SK-N-SH (cell line): ENCODE results near the gene CANT1. TPM values are rescaled to one million over a fixed set of nuclear protein-coding genes. Genes with fewer than 3 reads are reported as not detected.

Experiments used
- CTCF ChIA-PET: fragments of 300-600, 350-600 bp; formaldehyde crosslinking; extraction: SDS; loops from one replicate; lab custom pipeline; 2021; lab: Yijun Ruan, JAX
- POLR2A ChIA-PET: fragments of 350-600 bp; sonication (Branson Sonifier 250); formaldehyde crosslinking; extraction: SDS; loops from one replicate; lab custom pipeline; 2020; ENCODE audit warnings: antibody characterized with exemption, inconsistent platforms; lab: Yijun Ruan, JAX
- DNase-seq: peaks from one replicate; pipeline ENCODE4 v3.0.0; 2012
- H2AFZ ChIP-seq: fragments of 200-600 bp; sonication (generic); 2 replicates; pipeline ENCODE4 v1.8.1; 2016; ENCODE audit warnings: antibody characterized with exemption, mild to moderate bottlenecking, low read depth
- H3F3A ChIP-seq: fragments of 200-600 bp; sonication (generic); replicated peaks from 2 replicates; pipeline ENCODE3; 2016; ENCODE audit warnings: antibody characterized with exemption, mild to moderate bottlenecking; ENCODE audit not compliant: insufficient read depth
- H3K27ac ChIP-seq, 2 experiments: fragments of 200-500 bp in 1 of 2; fragments of 200-600 bp in 1 of 2; sonication (Bioruptor generic) in 1 of 2; sonication (generic), shearing (Covaris generic) in 1 of 2; 2 replicates each; pipeline versions ENCODE4 v1.5.1 to v1.6.1; 2014 to 2016; ENCODE audit warnings: low read depth in 2 of 2, inconsistent platforms in 1 of 2, low read length in 1 of 2, mild to moderate bottlenecking in 1 of 2, mixed read lengths in 1 of 2
- H3K27me3 ChIP-seq: fragments of 200-600 bp; sonication (generic), shearing (Covaris generic); 2 replicates; pipeline ENCODE4 v1.6.1; 2016; ENCODE audit warnings: mixed run types; ENCODE audit not compliant: insufficient read depth
- H3K36me3 ChIP-seq, 2 experiments: fragments of 200-500 bp in 1 of 2; fragments of 200-600 bp in 1 of 2; sonication (Bioruptor generic) in 1 of 2; sonication (generic) in 1 of 2; replicated peaks in 1 of 2; 2 replicates each; pipeline versions ENCODE3 to v1.5.1; 2014 to 2016; ENCODE audit warnings: low read length in 1 of 2, mild to moderate bottlenecking in 1 of 2; ENCODE audit not compliant: insufficient read depth in 2 of 2, control insufficient read depth in 1 of 2
- H3K4me1 ChIP-seq, 2 experiments: fragments of 200-500 bp in 1 of 2; fragments of 200-600 bp in 1 of 2; sonication (Bioruptor generic) in 1 of 2; sonication (generic), shearing (Covaris generic) in 1 of 2; 2 replicates each; pipeline versions ENCODE4 v1.5.1 to v1.6.1; 2014 to 2016; ENCODE audit warnings: low read depth in 1 of 2, low read length in 1 of 2, mixed run types in 1 of 2; ENCODE audit not compliant: insufficient read depth in 2 of 2, control insufficient read depth in 1 of 2
- H3K4me2 ChIP-seq: fragments of 200-600 bp; sonication (generic), shearing (Covaris generic); 2 replicates; pipeline ENCODE4 v1.6.1; 2017; ENCODE audit warnings: mixed run types
- H3K4me3 ChIP-seq, 2 experiments: fragments of 200-500 bp in 1 of 2; fragments of 200-600 bp in 1 of 2; sonication (Bioruptor generic) in 1 of 2; sonication (generic), shearing (Covaris generic) in 1 of 2; 2 replicates each; pipeline versions ENCODE4 v1.5.1 to v1.8.1; 2014 to 2016; ENCODE audit warnings: low read depth in 2 of 2, inconsistent platforms in 1 of 2, low read length in 1 of 2, mild to moderate bottlenecking in 1 of 2, mixed read lengths in 1 of 2, moderate library complexity in 1 of 2
- H3K79me2 ChIP-seq: fragments of 200-600 bp; sonication (generic); 2 replicates; pipeline ENCODE4 v1.8.1; 2017; ENCODE audit warnings: mild to moderate bottlenecking; ENCODE audit not compliant: insufficient read depth
- H3K9ac ChIP-seq: fragments of 200-600 bp; sonication (generic); 2 replicates; pipeline ENCODE4 v1.6.1; 2017; ENCODE audit warnings: mixed run types
- H3K9me2 ChIP-seq: fragments of 200-600 bp; sonication (generic); 2 replicates; pipeline ENCODE4 v1.6.1; 2017; ENCODE audit warnings: mixed run types
- H3K9me3 ChIP-seq: fragments of 200-600 bp; sonication (generic); 2 replicates; pipeline ENCODE4 v1.6.1; 2017; ENCODE audit warnings: mixed run types, mild to moderate bottlenecking, moderate library complexity
- H4K20me1 ChIP-seq: fragments of 200-600 bp; sonication (generic); 2 replicates; pipeline ENCODE4 v1.6.1; 2017; ENCODE audit warnings: mild to moderate bottlenecking, mixed run types; ENCODE audit not compliant: insufficient read depth
- CHD2 ChIP-seq: fragments of 150-350 bp; IDR thresholded peaks from 2 replicates; pipeline ENCODE4 v1.6.1; 2018; ENCODE audit warnings: low read length; ENCODE audit not compliant: partially characterized antibody
- ELF1 ChIP-seq: IDR thresholded peaks from 2 replicates; pipeline ENCODE4 v1.4.0; 2012
- EP300 ChIP-seq, 2 experiments: IDR thresholded peaks; 2 replicates each; pipeline versions ENCODE4 v1.4.0 to v1.6.1; 2012; ENCODE audit warnings: borderline replicate concordance in 1 of 2, low read depth in 1 of 2, low read length in 1 of 2
- EZH2phosphoT487 ChIP-seq: fragments of 200-600 bp; sonication (generic); IDR thresholded peaks from 2 replicates; pipeline ENCODE4 v1.6.1; 2017; ENCODE audit warnings: low read depth, mixed run types, mild to moderate bottlenecking, antibody characterized with exemption, moderate library complexity, borderline replicate concordance
- FOXJ3 ChIP-seq: sonication (generic); formaldehyde crosslinking; IDR thresholded peaks from 2 replicates; pipeline ENCODE4 v1.5.1; 2020; ENCODE audit warnings: mild to moderate bottlenecking, missing genetic modification reagents
- FOXM1 ChIP-seq: IDR thresholded peaks from 2 replicates; pipeline ENCODE4 v1.4.0; 2012; ENCODE audit warnings: low read depth, mild to moderate bottlenecking
- GABPA ChIP-seq: IDR thresholded peaks from 2 replicates; pipeline ENCODE4 v1.4.0; 2012; ENCODE audit warnings: low read depth, mild to moderate bottlenecking
- JUND ChIP-seq: IDR thresholded peaks from 2 replicates; pipeline ENCODE4 v1.4.0; 2012
- MAX ChIP-seq: IDR thresholded peaks from 2 replicates; pipeline ENCODE4 v1.4.0; 2012; ENCODE audit warnings: low read depth
- MXI1 ChIP-seq: IDR thresholded peaks from 2 replicates; pipeline ENCODE4 v1.6.1; 2012; ENCODE audit warnings: mild to moderate bottlenecking, low read depth, low read length, improper control_type of control experiment
- NFIC ChIP-seq: IDR thresholded peaks from 2 replicates; pipeline ENCODE4 v1.4.0; 2012; ENCODE audit warnings: borderline replicate concordance
- NRF1 ChIP-seq: IDR thresholded peaks from 2 replicates; pipeline ENCODE4 v1.6.1; 2012; ENCODE audit warnings: low read depth, mild to moderate bottlenecking, low read length
- RAD21 ChIP-seq: IDR thresholded peaks from 2 replicates; pipeline ENCODE4 v1.6.1; 2012; ENCODE audit warnings: mild to moderate bottlenecking, low read length
- RFX5 ChIP-seq: IDR thresholded peaks from 2 replicates; pipeline ENCODE4 v1.6.1; 2012; ENCODE audit warnings: mild to moderate bottlenecking, improper control_type of control experiment, low read length
- SIN3A ChIP-seq: IDR thresholded peaks from 2 replicates; pipeline ENCODE4 v1.6.1; 2012; ENCODE audit warnings: low read depth, mild to moderate bottlenecking, low read length, moderate library complexity, borderline replicate concordance
- SMC3 ChIP-seq: IDR thresholded peaks from 2 replicates; pipeline ENCODE4 v1.6.1; 2012; ENCODE audit warnings: low read depth, low read length, improper control_type of control experiment
- USF1 ChIP-seq: IDR thresholded peaks from 2 replicates; pipeline ENCODE4 v1.4.0; 2012; ENCODE audit warnings: low read depth, borderline replicate concordance
- WGBS: methylation state at CpG from one replicate; pipeline ENCODE4 v1.1.6; 2017; ENCODE audit warnings: low lambda C conversion rate; 5-methylcytosine and 5-hydroxymethylcytosine counted together
- polyA plus RNA-seq, 3 experiments: library from polyadenylated mRNA; depleted of rRNA; stranded (reverse); fragments of >200 nt; gene quantifications; 2 replicates each; pipeline ENCODE4 v1.2.3, GENCODE V29; 2012

Gene CANT1
- polyA plus RNA-seq, 1 of the 3 experiments (the other 2 are of a cell fraction), result 87.4 TPM

GRCh38 chr17:79003661-79004411 is 5.7 kb downstream of the CANT1 start:
- peaks cover 8 to 44% of the 10 kb centered on the region in 2 experiments; a peak in 2 of 4 replicates for H3K4me1 ChIP-seq
- POLR2A ChIA-PET, result no interaction called here
- peaks cover 88% of the 10 kb centered on the region for H3K79me2 ChIP-seq
- H3K9me3 ChIP-seq, result no peaks in the 10 kb centered on the region
- H3K9me2 ChIP-seq, result no peaks in the 10 kb centered on the region
- H3F3A ChIP-seq, result peaks cover 1% of the 10 kb centered on the region
- H4K20me1 ChIP-seq, result peaks cover 65% of the 10 kb centered on the region
- no peak overlapping the region for H3K27ac ChIP-seq
- H3K9ac ChIP-seq, result no peak overlapping the region
- H3K4me3 ChIP-seq, result no peak overlapping the region
- 79% methylated on average over 3 of the region's 3 CpGs for WGBS
- H2AFZ ChIP-seq, result no peak overlapping the region
- H3K27me3 ChIP-seq, result no peaks in the 10 kb centered on the region
- peaks cover 0 to 32% of the 10 kb centered on the region in 2 experiments for H3K36me3 ChIP-seq
- no peak for DNase-seq
- TF ChIP-seq SIN3A (no peak), NRF1 (no peak), GABPA (no peak), NFIC (no peak), ELF1 (no peak), CHD2 (no peak), FOXJ3 (CRISPR knock-in tag) (no peak), SMC3 (no peak), MXI1 (no peak), USF1 (no peak), RAD21 (no peak), FOXM1 (no peak), EZH2phosphoT487 (no peak), MAX (no peak), EP300 (IDR thresholded peaks at IDR 0.05; ENCODE audit: borderline replicate concordance in 1 of 2, low read depth in 1 of 2, low read length in 1 of 2) (no peak), JUND (no peak), RFX5 (no peak)
- no peak overlapping the region for H3K4me2 ChIP-seq
- CTCF ChIA-PET, result interaction anchor here (0.7 to 1.9 kb wide), 3 partner anchors 10 to 38 kb away, joined by 3 to 10 read pairs (median 9); no protein-coding TSS in a partner anchor
